SU-DHL-6 (cell line): ENCODE measurements around the gene DLX5.

ENCODE experiments used
- H2AFZ ChIP-seq: fragments of 200-600 bp; sonication (generic); 2 replicates; pipeline ENCODE4 v1.6.1; 2014; ENCODE audit warnings: low read depth, mild to moderate bottlenecking, moderate library complexity, mixed read lengths, antibody characterized with exemption, low read length; ENCODE audit not compliant: severe bottlenecking
- H3F3A ChIP-seq: fragments of 200-600 bp; shearing (Covaris generic); 2 replicates; pipeline ENCODE4 v1.6.0; 2016; ENCODE audit warnings: antibody characterized with exemption, mild to moderate bottlenecking; ENCODE audit not compliant: insufficient read depth
- H3K27ac ChIP-seq: fragments of 200-600 bp; sonication (generic); 2 replicates; pipeline ENCODE4 v1.5.1; 2016; ENCODE audit warnings: low read depth, mild to moderate bottlenecking, low read length, moderate library complexity, mixed read lengths
- H3K27me3 ChIP-seq: fragments of 200-600 bp; sonication (generic), shearing (Covaris generic); 2 replicates; pipeline ENCODE4 v1.6.0; 2014; ENCODE audit warnings: mild to moderate bottlenecking, low read length
- H3K36me3 ChIP-seq: fragments of 200-600 bp; sonication (generic); 2 replicates; pipeline ENCODE4 v1.6.1; 2014; ENCODE audit warnings: mild to moderate bottlenecking, low read length, mixed read lengths
- H3K4me2 ChIP-seq: fragments of 300-600, 200-600 bp; shearing (Covaris generic), sonication (generic); 2 replicates; pipeline ENCODE4 v1.6.0; 2014; ENCODE audit warnings: low read length, low read depth, mild to moderate bottlenecking; ENCODE audit not compliant: poor library complexity, severe bottlenecking
- H3K4me3 ChIP-seq: fragments of 200-600 bp; sonication (generic); 2 replicates; pipeline ENCODE4 v1.5.1; 2014; ENCODE audit warnings: antibody characterized with exemption, low read length, mild to moderate bottlenecking, mixed read lengths; ENCODE audit not compliant: insufficient read depth, poor library complexity, severe bottlenecking
- H3K79me2 ChIP-seq: fragments of 200-600 bp; sonication (generic); 2 replicates; pipeline ENCODE4 v1.6.1; 2014; ENCODE audit warnings: mild to moderate bottlenecking, low read length, moderate library complexity; ENCODE audit not compliant: insufficient read depth
- H3K9ac ChIP-seq: fragments of 200-600 bp; sonication (generic); 2 replicates; pipeline ENCODE4 v1.7.0; 2014; ENCODE audit warnings: mild to moderate bottlenecking, low read length
- H3K9me2 ChIP-seq: fragments of 200-600 bp; sonication (generic); replicated peaks from 2 replicates; pipeline ENCODE4 v1.6.1; 2014; ENCODE audit warnings: low read length; ENCODE audit not compliant: insufficient read depth
- H3K9me3 ChIP-seq: fragments of 200-600 bp; sonication (generic); 2 replicates; pipeline ENCODE4 v1.6.1; 2014; ENCODE audit warnings: low read length, mixed read lengths; ENCODE audit not compliant: insufficient read depth
- H4K20me1 ChIP-seq: fragments of 200-600 bp; sonication (generic); 2 replicates; pipeline ENCODE4 v1.6.1; 2014; ENCODE audit warnings: low read depth, mild to moderate bottlenecking, antibody characterized with exemption, low read length, moderate library complexity, mixed read lengths
- CTCF ChIP-seq: fragments of 200-600 bp; sonication (generic); IDR thresholded peaks from one replicate; pipeline ENCODE4 v1.5.1; 2017; ENCODE audit warnings: antibody characterized with exemption, mild to moderate bottlenecking, low read length, moderate library complexity; ENCODE audit not compliant: insufficient read depth, poor library complexity, severe bottlenecking
- EZH2phosphoT487 ChIP-seq: fragments of 200-600 bp; sonication (generic), shearing (Covaris generic); conservative IDR thresholded peaks from 2 replicates; pipeline ENCODE4 v1.6.1; 2018; ENCODE audit warnings: mild to moderate bottlenecking, antibody characterized with exemption, low read length, moderate library complexity, mixed read lengths

Gene DLX5

GRCh38 chr7:96998333-96998732 lies 26.3 kb downstream of the DLX5 start:
- no peak for TF ChIP-seq CTCF
- no peak for TF ChIP-seq EZH2phosphoT487
- Histone ChIP-seq H3K4me3 (no peak overlapping the region), H3K79me2 (no peaks in the 10 kb centered on the region), H3F3A (no peaks in the 10 kb centered on the region), H3K27me3 (no peaks in the 10 kb centered on the region), H3K27ac (no peak overlapping the region), H2AFZ (no peak overlapping the region), H3K9ac (no peak overlapping the region), H3K4me2 (no peak overlapping the region), H3K9me3 (no peaks in the 10 kb centered on the region), H3K36me3 (no peaks in the 10 kb centered on the region), H4K20me1 (no peaks in the 10 kb centered on the region), H3K9me2 (no peaks in the 10 kb centered on the region)

- H3K4me2 ChIP-seq: no peak overlapping the region
- no peaks in the 10 kb centered on the region for H3F3A ChIP-seq
- no peaks in the 10 kb centered on the region for H3K27me3 ChIP-seq
These were observed 27.1 kb downstream of the DLX5 start for GRCh38 chr7:96997512-96998032.

GRCh38 chr7:96996958-96997511 lies 27.6 kb downstream of the DLX5 start:
- Histone ChIP-seq H3K79me2 (no peaks in the 10 kb centered on the region), H3K9me3 (no peaks in the 10 kb centered on the region), H3F3A (no peaks in the 10 kb centered on the region), H3K9me2 (no peaks in the 10 kb centered on the region), H3K36me3 (no peaks in the 10 kb centered on the region), H2AFZ (no peak overlapping the region), H3K4me2 (no peak overlapping the region), H3K27me3 (no peaks in the 10 kb centered on the region), H3K9ac (no peak overlapping the region), H4K20me1 (no peaks in the 10 kb centered on the region), H3K27ac (no peak overlapping the region), H3K4me3 (no peak overlapping the region)
- TF ChIP-seq EZH2phosphoT487: no peak
- TF ChIP-seq CTCF: no peak

More at GRCh38 chr7:96997512-96998032, 27.1 kb downstream of the DLX5 start:
- Histone ChIP-seq H3K36me3 (no peaks in the 10 kb centered on the region), H3K9me3 (no peaks in the 10 kb centered on the region), H2AFZ (no peak overlapping the region), H4K20me1 (no peaks in the 10 kb centered on the region), H3K9ac (no peak overlapping the region), H3K27ac (no peak overlapping the region), H3K79me2 (no peaks in the 10 kb centered on the region), H3K9me2 (no peaks in the 10 kb centered on the region), H3K4me3 (no peak overlapping the region)
- no peak for TF ChIP-seq EZH2phosphoT487
- no peak for TF ChIP-seq CTCF
